Measurements from ENCODE around the gene ZFPM1. TPM values are rescaled to one million over a fixed set of nuclear protein-coding genes. Genes with fewer than 3 reads are reported as not detected.

ZFPM1 gene
- total RNA-seq, 1 donor from 2014 or later, result 1.4 TPM

DNA sequence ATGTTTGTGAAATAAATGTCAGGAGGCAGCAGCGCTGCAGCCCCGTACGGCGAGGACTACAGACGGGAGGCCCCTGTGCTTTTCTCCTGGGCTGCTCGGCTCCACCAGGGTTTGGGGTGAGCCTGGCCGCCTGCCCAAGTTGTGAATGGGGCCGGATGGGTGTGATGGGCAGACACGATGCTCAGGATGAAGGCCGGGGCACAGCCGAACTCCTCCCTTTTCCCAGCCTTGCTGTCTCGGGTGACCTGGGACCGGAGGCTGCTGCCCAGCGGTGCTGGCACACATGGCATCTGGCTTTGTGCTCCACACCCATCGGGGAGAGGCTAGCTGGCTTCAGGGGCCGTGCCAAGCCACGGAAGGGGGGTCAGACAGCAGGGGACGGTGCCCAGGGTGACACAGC, 34.2 kb upstream of the ZFPM1 start:
- no peak for DNase-seq

DNA sequence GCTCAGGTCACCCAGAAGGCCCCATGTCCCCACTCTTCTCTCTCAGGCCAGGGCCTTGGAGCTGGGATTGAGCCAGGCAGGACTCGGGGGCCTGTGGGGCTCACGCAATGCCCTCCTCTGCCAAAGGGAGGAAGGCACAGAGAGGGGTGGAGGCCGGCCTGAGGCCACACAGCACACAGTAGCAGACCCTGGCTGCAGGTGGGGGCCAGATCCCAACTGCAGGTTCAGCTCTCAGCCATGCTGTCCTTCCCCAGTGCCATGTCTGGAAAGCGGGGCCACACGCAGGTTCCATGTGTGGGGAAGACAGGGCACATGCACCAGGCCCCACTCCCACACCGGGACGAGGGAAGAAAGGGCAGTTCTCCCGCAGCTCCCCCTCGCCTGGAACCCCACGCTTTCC, 33.3 kb upstream of the ZFPM1 start:
- no peak for DNase-seq

DNA sequence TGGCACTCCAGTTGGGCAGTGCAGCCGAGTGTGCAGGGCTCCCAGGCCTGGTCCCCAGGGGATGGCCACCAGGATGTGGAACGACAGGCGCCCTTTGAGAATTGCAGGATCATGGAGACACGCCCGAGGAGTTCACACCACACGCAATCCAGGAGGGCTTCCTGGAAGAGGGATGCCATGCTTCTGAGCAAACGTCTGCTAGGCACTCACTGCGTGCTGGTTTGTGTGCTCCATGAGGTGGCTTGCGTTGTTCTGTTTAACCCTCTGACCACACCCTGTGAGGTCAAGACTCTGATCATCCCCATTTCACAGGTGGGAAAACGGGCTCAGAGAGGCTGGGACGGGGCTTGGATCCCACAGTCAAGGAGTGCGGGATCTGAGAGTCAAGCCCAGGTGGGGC, 32.6 kb upstream of the ZFPM1 start:
- DNase-seq, result no peak

DNA sequence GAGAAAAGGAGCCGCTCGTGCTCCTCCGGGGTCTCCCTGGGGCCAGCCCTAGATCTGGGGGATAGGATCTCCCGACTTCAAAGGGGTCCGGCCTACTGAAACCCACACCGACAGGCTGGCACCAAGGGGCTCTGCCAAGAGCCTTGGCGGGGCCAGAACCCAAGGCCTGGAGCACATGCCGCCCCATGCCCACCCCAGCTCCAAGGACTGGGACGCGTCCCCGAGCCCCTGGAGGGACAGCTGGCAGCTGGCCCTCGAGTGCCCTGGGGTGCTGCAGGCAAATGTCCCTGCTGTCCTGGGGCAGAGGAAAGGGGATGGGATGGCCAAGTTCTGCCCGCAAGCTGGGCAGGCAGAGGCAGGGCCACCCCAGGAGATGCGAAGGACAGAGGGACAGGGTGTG, 31.8 kb upstream of the ZFPM1 start:
- no peak for DNase-seq

DNA sequence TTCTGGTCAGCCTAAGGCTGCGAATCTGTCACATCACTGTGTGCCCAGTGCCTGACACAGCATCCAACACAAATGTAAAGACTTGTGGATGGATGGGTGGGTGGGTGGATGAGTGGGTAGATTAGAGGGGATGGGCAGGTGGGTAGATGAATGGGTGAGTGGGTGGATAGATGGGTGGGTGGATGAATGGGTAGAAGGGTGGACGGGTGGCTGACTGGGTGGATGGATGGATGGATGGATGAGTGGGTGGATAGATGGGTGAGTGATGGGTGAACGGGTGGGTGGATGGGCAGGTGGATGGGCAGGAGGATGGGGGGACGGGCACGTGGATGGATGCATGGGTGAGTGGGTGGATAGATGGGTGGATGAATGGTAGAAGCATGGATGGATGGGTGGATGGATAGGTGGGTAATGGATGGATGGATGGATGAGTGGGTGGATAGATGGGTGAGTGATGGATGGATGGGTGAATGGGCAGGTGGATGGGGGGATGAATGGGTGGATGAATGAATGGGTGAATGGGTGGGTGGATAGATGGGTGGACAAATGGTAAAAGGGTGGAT, 31.1 kb upstream of the ZFPM1 start:
- DNase-seq, result no peak

DNA sequence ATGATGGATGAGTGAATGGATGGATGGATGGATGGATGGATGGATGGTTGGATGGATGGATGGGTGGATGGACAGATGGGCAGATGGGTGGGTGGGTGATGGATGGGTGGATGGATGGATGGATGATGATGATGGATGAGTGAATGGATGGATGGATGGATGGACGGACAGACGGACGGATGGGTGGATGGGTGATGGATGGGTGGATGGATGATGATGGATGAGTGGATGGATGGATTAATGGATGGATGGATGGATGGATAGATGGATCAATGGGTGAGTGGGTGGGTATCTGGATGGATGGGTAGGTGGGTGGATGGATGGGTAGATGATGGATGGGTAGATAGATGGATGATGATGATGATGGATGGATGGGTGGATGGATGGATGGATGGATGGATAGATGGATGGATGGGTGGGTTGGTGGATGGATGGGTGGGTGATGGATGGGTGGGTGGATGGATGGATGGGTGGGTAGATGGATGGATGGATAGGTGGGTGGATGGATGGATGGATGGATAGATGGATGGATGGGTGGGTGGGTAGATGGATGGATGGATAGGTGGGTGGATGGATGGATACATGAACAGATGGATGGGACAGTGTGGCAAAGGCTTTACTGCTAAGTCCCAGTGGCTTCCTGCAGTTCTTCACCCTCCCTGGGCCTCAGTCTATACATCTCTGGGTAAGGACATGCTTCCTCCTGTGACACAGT, 30.2 kb upstream of the ZFPM1 start:
- DNase-seq, result no peak

DNA sequence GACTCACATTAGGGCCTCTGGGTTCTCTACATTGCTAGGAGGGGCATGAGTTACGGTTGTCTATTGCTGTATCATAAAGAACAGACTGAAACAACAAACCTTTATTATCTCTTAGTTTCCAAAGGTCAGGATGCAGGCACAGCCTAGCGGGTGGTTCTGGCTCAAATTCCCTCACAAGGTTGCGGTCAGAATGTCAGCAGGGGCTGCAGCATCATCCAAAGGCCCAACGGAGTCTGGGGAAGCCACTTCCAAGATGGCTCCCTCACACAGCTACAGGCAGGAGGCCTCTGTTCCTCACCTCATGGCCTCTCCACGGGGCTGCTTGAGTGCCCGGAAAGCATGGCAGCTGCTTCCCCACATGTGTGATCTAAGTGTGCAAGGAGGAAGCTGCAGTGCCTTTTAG, 29.6 kb upstream of the ZFPM1 start:
- no peak for DNase-seq

DNA sequence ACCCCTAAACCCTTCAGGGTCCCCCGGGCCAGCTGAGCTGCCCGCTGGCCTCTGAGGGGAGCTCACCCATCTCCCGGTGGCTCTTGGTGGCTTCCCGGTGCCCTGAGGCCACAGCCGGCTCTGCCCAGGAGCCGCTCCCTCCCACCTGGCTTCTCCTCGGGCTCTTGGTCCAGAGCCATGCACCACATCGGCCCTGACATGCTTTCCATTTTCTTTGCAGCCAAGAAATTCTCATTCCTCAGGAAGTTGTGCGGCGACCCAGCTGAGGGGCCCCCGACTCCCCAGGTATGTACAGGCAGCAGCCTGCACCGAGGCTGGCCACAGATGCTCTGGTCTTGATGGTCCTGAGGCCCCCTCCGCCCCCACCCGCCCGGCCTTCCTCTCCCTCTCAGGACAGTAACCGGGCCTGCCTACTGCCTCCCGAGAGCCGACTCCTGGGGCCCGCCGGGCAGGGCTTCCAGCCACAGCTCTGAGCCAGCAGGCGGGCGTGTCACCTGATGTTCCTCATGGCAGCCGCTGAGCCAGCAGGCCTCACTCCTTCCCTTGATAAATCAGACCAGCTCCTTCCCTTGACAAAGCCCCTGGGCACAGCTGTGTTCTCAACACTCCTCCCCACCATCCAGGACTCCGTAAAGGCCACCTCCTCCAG, 28.4 kb upstream of the ZFPM1 start:
- no peak for DNase-seq

DNA sequence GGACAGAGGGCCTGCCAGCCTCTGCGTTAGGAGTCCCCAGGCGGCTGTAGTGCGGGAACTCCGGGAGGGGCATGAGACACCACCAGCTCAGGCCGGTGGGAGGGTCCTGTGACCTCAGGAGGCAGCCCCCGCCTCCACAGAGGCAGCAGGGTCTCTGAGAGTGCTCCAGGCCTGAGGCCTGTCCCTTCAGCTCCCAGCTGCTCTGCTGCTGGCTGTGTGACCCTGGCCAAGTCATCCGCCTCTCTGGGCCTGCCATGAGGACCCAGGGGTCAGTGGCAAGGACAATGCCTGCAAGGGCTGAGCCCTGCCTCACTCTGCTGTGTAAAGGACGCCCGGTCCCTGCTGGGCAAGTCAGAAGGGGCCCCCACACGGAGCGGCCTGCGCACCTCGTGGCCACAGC, 27.1 kb upstream of the ZFPM1 start:
- no peak for DNase-seq

DNA sequence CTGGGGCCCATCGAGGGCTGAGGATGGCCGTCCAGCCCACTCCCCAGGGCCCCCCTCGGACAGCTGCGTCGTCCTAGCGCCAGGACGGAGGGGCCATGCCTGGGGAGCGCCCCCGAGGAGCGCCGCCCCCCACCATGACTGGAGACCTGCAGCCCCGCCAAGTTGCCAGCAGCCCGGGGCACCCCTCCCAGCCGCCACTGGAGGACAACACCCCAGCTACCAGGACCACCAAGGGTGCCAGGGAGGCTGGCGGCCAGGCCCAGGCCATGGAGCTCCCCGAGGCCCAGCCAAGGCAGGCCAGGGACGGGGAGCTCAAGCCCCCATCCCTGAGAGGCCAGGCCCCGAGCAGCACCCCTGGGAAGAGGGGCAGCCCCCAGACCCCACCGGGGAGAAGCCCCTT, 25.7 kb upstream of the ZFPM1 start:
- no peak for DNase-seq

DNA sequence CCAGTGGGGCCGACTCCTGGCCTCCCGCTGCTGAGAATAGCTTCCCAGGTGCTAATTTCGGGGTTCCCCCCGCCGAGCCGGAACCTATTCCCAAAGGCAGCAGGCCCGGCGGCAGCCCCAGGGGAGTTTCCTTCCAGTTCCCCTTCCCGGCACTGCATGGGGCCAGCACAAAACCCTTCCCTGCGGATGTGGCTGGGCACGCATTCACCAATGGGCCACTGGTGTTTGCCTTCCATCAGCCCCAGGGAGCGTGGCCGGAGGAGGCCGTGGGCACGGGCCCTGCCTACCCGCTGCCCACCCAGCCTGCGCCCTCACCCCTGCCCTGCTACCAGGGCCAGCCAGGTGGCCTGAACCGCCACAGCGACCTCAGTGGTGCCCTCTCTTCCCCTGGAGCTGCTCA, 24.9 kb upstream of the ZFPM1 start:
- no peak for DNase-seq

DNA sequence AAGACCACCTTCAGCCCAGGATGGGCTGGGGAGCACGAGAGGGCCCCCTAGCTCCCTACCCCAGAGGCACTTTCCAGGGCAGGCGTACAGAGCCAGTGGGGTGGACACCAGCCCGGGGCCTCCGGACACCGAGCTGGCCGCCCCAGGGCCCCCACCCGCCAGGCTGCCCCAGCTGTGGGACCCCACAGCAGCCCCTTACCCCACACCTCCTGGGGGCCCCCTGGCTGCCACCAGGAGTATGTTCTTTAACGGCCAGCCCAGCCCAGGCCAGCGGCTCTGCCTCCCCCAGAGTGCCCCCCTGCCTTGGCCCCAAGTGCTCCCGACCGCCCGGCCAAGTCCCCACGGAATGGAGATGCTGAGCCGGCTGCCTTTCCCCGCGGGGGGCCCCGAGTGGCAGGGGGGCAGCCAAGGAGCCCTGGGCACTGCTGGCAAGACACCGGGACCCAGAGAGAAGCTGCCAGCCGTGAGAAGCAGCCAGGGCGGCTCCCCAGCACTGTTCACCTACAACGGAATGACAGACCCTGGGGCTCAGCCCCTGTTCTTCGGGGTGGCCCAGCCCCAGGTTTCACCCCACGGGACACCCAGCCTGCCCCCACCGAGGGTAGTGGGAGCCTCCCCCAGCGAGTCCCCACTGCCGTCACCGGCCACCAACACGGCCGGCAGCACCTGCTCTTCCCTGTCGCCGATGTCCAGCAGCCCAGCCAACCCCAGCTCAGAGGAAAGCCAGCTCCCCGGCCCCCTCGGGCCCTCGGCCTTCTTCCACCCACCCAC, 24.3 kb upstream of the ZFPM1 start:
- no peak for DNase-seq

DNA sequence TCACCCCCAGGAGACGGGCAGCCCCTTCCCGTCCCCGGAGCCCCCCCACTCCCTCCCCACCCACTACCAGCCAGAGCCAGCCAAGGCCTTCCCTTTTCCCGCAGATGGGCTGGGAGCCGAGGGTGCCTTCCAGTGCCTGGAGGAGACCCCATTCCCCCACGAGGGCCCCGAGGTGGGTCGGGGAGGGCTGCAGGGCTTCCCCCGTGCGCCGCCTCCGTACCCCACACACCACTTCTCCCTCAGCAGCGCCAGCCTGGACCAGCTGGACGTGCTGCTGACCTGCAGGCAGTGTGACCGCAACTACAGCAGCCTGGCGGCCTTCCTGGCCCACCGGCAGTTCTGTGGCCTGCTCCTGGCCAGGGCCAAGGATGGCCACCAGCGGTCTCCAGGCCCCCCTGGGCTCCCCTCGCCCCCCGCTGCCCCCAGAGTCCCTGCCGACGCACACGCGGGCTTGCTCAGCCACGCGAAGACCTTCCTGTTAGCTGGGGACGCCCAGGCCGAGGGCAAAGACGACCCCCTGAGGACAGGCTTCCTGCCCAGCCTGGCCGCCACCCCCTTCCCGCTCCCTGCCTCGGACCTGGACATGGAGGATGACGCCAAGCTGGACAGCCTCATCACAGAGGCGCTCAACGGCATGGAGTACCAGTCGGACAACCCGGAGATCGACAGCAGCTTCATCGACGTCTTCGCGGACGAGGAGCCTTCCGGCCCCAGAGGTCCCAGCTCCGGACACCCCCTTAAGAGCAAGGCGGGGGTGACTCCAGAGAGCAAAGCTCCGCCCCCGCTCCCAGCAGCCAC, 23.5 kb upstream of the ZFPM1 start:
- peak; percentile 30 for DNase-seq

DNA sequence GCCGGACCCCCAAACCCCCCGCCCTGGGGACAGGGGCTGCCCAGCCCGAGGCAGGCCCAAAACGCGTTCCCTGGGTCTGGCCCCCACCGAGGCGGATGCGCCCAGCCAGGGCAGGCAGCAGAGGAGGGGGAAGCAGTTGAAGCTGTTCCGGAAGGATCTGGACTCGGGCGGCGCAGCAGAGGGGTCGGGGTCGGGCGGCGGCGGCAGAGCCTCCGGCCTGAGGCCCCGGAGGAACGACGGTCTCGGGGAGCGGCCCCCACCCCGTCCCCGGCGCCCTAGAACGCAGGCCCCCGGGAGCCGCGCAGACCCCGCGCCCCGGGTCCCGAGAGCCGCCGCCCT, 22.9 kb upstream of the ZFPM1 start:
- peak; percentile 31 for DNase-seq

DNA sequence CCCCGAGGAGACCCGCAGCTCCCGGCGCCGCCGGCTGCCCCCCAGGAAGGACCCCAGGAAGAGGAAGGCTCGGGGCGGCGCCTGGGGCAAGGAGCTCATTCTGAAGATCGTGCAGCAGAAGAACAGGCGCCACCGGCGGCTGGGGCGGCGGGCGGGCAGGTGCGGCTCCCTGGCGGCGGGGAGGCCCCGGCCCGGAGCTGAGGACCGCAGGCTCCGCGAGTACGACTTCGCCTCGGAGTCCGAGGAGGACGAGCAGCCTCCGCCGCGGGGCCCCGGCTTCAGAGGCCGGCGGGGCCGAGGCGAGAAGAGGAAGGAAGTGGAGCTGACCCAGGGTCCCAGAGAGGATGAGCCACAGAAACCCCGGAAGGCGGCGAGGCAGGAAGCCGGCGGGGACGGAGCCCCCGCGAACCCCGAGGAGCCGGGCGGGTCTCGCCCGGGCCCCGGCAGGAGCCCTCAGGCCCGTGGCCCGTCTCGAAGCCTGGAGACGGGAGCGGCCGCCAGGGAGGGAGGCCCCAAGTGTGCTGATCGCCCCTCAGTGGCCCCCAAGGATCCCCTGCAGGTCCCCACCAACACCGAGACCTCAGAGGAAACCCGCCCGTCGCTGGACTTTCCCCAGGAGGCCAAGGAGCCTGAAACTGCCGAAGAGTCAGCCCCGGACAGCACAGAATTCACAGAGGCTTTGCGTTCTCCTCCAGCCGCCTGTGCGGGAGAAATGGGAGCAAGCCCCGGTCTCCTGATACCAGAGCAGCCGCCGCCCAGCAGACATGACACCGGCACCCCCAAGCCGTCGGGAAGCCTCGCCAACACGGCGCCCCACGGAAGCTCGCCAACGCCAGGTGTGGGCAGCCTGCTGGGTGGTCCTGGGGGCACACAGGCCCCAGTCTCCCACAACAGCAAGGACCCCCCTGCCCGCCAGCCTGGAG, 22.3 kb upstream of the ZFPM1 start:
- DNase-seq, result peak; percentile 47

DNA sequence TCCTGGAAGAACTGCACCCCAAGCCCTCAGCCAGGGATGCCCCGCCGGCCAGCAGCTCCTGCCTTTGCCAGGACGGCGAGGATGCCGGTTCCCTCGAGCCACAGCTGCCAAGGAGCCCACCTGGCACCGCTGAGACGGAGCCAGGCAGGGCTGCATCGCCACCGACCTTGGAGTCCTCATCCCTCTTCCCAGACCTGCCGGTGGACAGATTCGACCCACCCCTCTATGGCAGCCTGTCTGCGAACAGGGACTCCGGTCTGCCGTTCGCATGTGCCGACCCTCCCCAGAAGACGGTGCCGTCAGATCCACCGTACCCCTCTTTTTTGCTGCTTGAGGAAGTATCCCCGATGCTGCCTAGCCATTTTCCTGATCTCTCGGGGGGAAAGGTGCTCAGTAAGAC, 21.4 kb upstream of the ZFPM1 start:
- no peak for DNase-seq

DNA sequence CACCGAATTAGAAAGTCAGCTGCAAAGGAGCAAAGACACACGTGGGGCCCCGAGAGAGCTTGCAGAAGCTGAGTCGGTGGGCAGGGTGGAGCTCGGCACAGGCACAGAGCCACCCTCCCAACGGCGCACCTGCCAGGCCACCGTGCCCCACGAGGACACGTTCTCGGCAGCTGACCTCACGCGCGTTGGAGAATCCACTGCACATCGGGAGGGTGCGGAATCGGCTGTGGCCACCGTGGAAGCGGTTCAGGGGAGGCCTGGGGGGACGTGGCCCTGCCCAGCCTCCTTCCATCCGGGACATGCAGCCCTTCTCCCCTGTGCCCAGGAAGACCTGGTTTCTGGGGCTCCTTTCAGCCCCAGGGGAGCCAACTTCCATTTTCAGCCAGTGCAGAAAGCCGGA, 20.9 kb upstream of the ZFPM1 start:
- no peak for DNase-seq

DNA sequence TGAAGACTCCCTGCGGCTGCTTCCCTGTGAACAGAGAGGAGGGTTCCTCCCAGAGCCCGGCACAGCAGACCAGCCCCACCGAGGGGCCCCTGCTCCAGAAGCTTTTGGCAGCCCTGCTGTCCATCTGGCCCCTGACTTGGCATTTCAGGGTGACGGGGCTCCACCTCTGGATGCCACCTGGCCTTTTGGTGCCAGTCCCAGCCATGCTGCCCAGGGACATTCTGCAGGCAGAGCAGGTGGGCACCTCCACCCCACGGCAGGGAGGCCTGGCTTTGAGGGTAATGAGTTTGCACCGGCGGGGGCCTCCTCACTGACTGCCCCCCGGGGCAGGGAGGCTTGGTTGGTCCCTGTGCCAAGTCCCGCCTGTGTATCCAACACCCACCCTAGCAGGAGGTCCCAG, 20.3 kb upstream of the ZFPM1 start:
- DNase-seq, result no peak

DNA sequence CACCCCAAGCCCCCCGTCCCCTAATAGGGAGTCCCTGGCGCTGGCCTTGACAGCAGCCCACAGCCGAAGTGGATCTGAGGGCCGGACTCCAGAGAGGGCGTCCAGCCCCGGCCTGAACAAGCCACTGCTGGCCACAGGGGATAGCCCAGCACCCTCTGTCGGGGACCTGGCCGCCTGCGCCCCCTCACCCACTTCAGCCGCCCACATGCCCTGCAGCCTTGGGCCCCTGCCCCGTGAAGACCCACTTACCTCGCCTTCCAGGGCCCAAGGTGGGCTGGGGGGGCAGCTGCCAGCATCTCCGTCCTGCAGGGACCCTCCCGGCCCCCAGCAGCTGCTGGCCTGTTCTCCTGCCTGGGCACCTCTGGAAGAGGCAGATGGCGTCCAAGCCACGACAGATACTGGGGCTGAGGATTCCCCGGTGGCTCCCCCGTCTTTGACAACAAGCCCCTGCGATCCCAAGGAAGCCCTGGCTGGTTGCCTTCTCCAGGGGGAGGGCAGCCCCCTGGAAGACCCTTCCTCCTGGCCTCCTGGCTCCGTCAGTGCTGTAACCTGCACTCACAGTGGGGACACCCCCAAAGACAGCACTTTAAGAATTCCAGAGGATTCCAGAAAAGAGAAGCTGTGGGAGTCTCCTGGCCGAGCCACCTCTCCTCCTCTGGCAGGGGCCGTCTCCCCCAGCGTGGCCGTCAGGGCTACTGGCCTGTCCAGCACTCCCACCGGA, 19.3 kb upstream of the ZFPM1 start:
- DNase-seq, result no peak

DNA sequence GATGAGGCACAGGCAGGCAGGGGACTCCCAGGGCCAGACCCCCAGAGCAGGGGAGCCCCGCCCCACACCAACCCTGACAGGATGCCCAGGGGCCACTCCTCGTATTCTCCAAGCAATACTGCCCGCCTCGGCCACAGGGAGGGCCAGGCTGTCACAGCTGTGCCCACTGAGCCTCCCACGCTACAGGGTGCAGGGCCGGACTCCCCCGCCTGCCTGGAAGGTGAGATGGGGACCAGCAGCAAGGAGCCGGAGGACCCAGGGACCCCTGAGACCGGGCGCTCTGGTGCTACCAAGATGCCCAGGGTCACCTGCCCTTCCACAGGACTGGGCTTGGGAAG, 18.8 kb upstream of the ZFPM1 start:
- DNase-seq, result no peak

DNA sequence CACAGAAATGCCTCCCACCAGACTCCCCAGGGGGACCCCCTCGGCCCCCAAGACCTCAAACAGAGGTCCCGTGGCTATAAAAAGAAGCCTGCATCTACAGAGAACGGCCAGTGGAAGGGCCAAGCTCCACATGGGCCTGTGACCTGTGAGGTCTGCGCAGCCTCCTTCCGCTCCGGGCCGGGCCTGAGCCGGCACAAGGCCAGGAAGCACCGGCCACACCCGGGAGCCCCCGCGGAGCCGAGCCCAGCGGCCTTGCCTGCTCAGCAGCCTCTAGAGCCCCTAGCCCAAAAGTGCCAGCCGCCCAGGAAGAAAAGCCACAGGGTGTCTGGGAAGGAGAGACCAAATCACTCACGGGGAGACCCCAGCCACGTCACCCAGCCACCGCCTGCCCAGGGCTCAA, 18.3 kb upstream of the ZFPM1 start:
- DNase-seq, result no peak
